Progenitor cell of endocrine pancreas (in vitro differentiated cells): ENCODE results near the gene SLC48A1. TPM values are rescaled to one million over a fixed set of nuclear protein-coding genes. Genes with fewer than 3 reads are reported as not detected.

ENCODE experiments used
- DNase-seq: peaks from one replicate; pipeline ENCODE4 v3.0.0; 2021; ENCODE audit warnings: low spot score; ENCODE audit not compliant: unreplicated experiment
- H3K27ac Mint-ChIP-seq: 2 replicates; pipeline ENCODE4 v1.8.0; 2021; ENCODE audit warnings: mild to moderate bottlenecking, moderate library complexity, mixed read lengths
- H3K27me3 Mint-ChIP-seq: 2 replicates; pipeline ENCODE4 v1.8.0; 2021; ENCODE audit warnings: mixed read lengths
- H3K36me3 Mint-ChIP-seq: 2 replicates; pipeline ENCODE4 v1.8.0; 2022; ENCODE audit warnings: mixed read lengths; ENCODE audit not compliant: insufficient read depth
- H3K4me1 Mint-ChIP-seq: 2 replicates; pipeline ENCODE4 v1.8.0; 2021; ENCODE audit warnings: low read depth, mixed read lengths
- H3K4me3 Mint-ChIP-seq: 2 replicates; pipeline ENCODE4 v1.8.0; 2021; ENCODE audit warnings: low read depth, mild to moderate bottlenecking, moderate library complexity, mixed read lengths
- H3K9me3 Mint-ChIP-seq: 2 replicates; pipeline ENCODE4 v1.8.0; 2021; ENCODE audit warnings: low read depth, mixed read lengths
- CTCF ChIP-seq: fragments of 200-600 bp; sonication (generic); IDR thresholded peaks from one replicate; pipeline ENCODE4 v1.5.0; 2021; ENCODE audit warnings: antibody characterized with exemption, mild to moderate bottlenecking; ENCODE audit not compliant: unreplicated experiment
- total RNA-seq: library from RNA; stranded (reverse); gene quantifications from 2 replicates; pipeline ENCODE4 v1.2.1, GENCODE V29; 2021

Gene SLC48A1
- total RNA-seq, 1 donor from 2014 or later = 15.1 TPM

- no peaks in the 10 kb centered on the region for H3K9me3 Mint-ChIP-seq
- peaks cover 7% of the 10 kb centered on the region for H3K4me1 Mint-ChIP-seq
- peaks cover 8% of the 10 kb centered on the region for H3K27me3 Mint-ChIP-seq
- H3K4me3 Mint-ChIP-seq = peak overlapping the region; percentile 83
- H3K36me3 Mint-ChIP-seq = no peaks in the 10 kb centered on the region
- no peak for DNase-seq
- no peak for TF ChIP-seq CTCF
- H3K27ac Mint-ChIP-seq = peak overlapping the region; percentile 86
Observed at GRCh38 chr12:47772094-47772660, 861 bp upstream of the SLC48A1 start.

GRCh38 chr12:47772738-47773061, 338 bp upstream of the SLC48A1 start:
- Mint-ChIP-seq H3K4me3 (peak overlapping the region; percentile 83), H3K9me3 (no peaks in the 10 kb centered on the region), H3K27me3 (peaks cover 4% of the 10 kb centered on the region), H3K4me1 (peaks cover 7% of the 10 kb centered on the region), H3K36me3 (no peaks in the 10 kb centered on the region), H3K27ac (peak overlapping the region; percentile 86)
- no peak for DNase-seq
- no peak for TF ChIP-seq CTCF

- peaks cover 4% of the 10 kb centered on the region for H3K27me3 Mint-ChIP-seq
- H3K9me3 Mint-ChIP-seq = no peaks in the 10 kb centered on the region
- H3K4me3 Mint-ChIP-seq = peak overlapping the region; percentile 88
Observed at GRCh38 chr12:47773858-47774580, 981 bp downstream of the SLC48A1 start.

GRCh38 chr12:47774663-47775062, 1.6 kb downstream of the SLC48A1 start:
- Mint-ChIP-seq H3K4me1 (peaks cover 9% of the 10 kb centered on the region), H3K27ac (no peak overlapping the region)
- no peak for TF ChIP-seq CTCF

More at GRCh38 chr12:47773858-47774580, 981 bp downstream of the SLC48A1 start:
- DNase-seq = no peak
- Mint-ChIP-seq H3K36me3 (no peaks in the 10 kb centered on the region), H3K4me1 (peaks cover 8% of the 10 kb centered on the region), H3K27ac (peak overlapping the region; percentile 86)
- TF ChIP-seq CTCF = no peak

GRCh38 chr12:47775100-47775911, 2.3 kb downstream of the SLC48A1 start:
- H3K4me1 Mint-ChIP-seq = peaks cover 9% of the 10 kb centered on the region
- H3K9me3 Mint-ChIP-seq = no peaks in the 10 kb centered on the region
- no peak for TF ChIP-seq CTCF
- peak overlapping the region; percentile 33 for H3K4me3 Mint-ChIP-seq
- no peak for DNase-seq
- no peak overlapping the region for H3K27ac Mint-ChIP-seq
- no peaks in the 10 kb centered on the region for H3K36me3 Mint-ChIP-seq
- peaks cover 4% of the 10 kb centered on the region for H3K27me3 Mint-ChIP-seq

More at GRCh38 chr12:47774663-47775062, 1.6 kb downstream of the SLC48A1 start:
- no peaks in the 10 kb centered on the region for H3K9me3 Mint-ChIP-seq
- H3K27me3 Mint-ChIP-seq = peaks cover 4% of the 10 kb centered on the region
- H3K36me3 Mint-ChIP-seq = no peaks in the 10 kb centered on the region
- H3K4me3 Mint-ChIP-seq = peak overlapping the region; percentile 88
- no peak for DNase-seq
